Stomach (tissue), 4 donors: ENCODE measurements around the gene FNDC3B.

Experiments used
- CTCF ChIP-seq, 7 experiments: fragments of 450-650 bp in 4 of 7; fragments of 200-600 bp in 3 of 7; sonication (generic) in 3 of 7; IDR thresholded peaks; one replicate each; pipeline ENCODE4 v1.5.1; 2016 to 2019; ENCODE audit warnings: antibody characterized with exemption in 7 of 7, control low read depth in 2 of 7, mild to moderate bottlenecking in 1 of 7
- POLR2A ChIP-seq, 4 donors: fragments of 450-650 bp; IDR thresholded peaks; one replicate each; pipeline ENCODE4 v1.6.1; 2016; ENCODE audit warnings: antibody characterized with exemption in 4 of 4, control low read depth in 2 of 4, mild to moderate bottlenecking in 1 of 4, moderate library complexity in 1 of 4

GRCh38 chr3:172184106-172184822 lies 144.9 kb downstream of the FNDC3B start:
- no peak for TF ChIP-seq POLR2A (IDR thresholded peaks at IDR 0.05)
- no peak for TF ChIP-seq CTCF (IDR thresholded peaks at IDR 0.05)
